PC-3 (cell line): ENCODE results near the gene TRA2B. TPM values are rescaled to one million over a fixed set of nuclear protein-coding genes. Genes with fewer than 3 reads are reported as not detected.
A peak's percentile ranks its signal among the peaks of the same experiment; 100 is the strongest.

ENCODE experiments used
- ATAC-seq: fragments of 200-7000 bp; cut with Tn5 transposase; 2 replicates; pipeline ENCODE4 v1.9.1; 2020; ENCODE audit warnings: mild to moderate bottlenecking, moderate library complexity
- BruUV-seq: library from RNA; stranded (reverse); fragments of 400-500 nt; replicated peaks from 2 replicates; lab custom pipeline; 2021; lab: Mats Ljungman, UMichigan
- CTCF ChIA-PET: fragments of 300-600 bp; sonication (Branson Sonifier 250); formaldehyde crosslinking; loops from one replicate; lab custom pipeline; 2022; ENCODE audit warnings: antibody characterized with exemption; lab: Charles Lee
- POLR2A ChIA-PET: fragments of 300-600 bp; sonication (Branson Sonifier 250); formaldehyde crosslinking; loops from one replicate; lab custom pipeline; 2022; ENCODE audit warnings: antibody characterized with exemption; ENCODE audit not compliant: unreplicated experiment; lab: Charles Lee
- DNase-seq: peaks from one replicate; pipeline ENCODE4 v3.0.0-alpha.2; 2015
- H2AFZ ChIP-seq: fragments of 300-600 bp; sonication (generic); 2 replicates; pipeline ENCODE4 v1.6.0; 2016; ENCODE audit warnings: antibody characterized with exemption, low read length
- H3F3A ChIP-seq: fragments of 300-600 bp; sonication (generic); one replicate; pipeline ENCODE4 v1.6.0; 2017; ENCODE audit warnings: antibody characterized with exemption, low read length, control low read depth, mild to moderate bottlenecking; ENCODE audit not compliant: unreplicated experiment
- H3K27ac ChIP-seq: fragments of 300-600 bp; sonication (generic); 2 replicates; pipeline ENCODE4 v1.5.1; 2016; ENCODE audit warnings: mild to moderate bottlenecking, low read length
- H3K27me3 ChIP-seq: fragments of 300-600 bp; sonication (generic); 2 replicates; pipeline ENCODE4 v1.6.1; 2016; ENCODE audit warnings: low read length, mixed read lengths
- H3K36me3 ChIP-seq: fragments of 300-600 bp; sonication (generic); 2 replicates; pipeline ENCODE4 v1.6.1; 2016; ENCODE audit warnings: low read depth, mixed run types, low read length, mixed read lengths
- H3K4me1 ChIP-seq: fragments of 300-600 bp; sonication (generic); 2 replicates; pipeline ENCODE4 v1.5.1; 2016; ENCODE audit warnings: low read length; ENCODE audit not compliant: insufficient read depth
- H3K4me2 ChIP-seq: fragments of 300-600 bp; sonication (generic); 2 replicates; pipeline ENCODE4 v1.6.0; 2016; ENCODE audit warnings: low read length
- H3K4me3 ChIP-seq: fragments of 300-600 bp; sonication (generic); 2 replicates; pipeline ENCODE4 v1.5.1; 2016; ENCODE audit warnings: mild to moderate bottlenecking, low read length, mixed read lengths
- H3K79me2 ChIP-seq: fragments of 300-600 bp; sonication (generic); 2 replicates; pipeline ENCODE4 v1.6.1; 2017; ENCODE audit warnings: low read length, mixed read lengths
- H3K9ac ChIP-seq: fragments of 300-600 bp; sonication (generic); 2 replicates; pipeline ENCODE4 v1.6.0; 2016; ENCODE audit warnings: mild to moderate bottlenecking, low read length
- H3K9me2 ChIP-seq: fragments of 300-600 bp; sonication (generic); replicated peaks from 2 replicates; pipeline ENCODE4 v1.6.1; 2016; ENCODE audit warnings: mixed run types, low read length, mixed read lengths
- H3K9me3 ChIP-seq: fragments of 300-600 bp; sonication (generic); 2 replicates; pipeline ENCODE4 v1.6.1; 2016; ENCODE audit warnings: low read length, mixed read lengths
- H4K20me1 ChIP-seq: fragments of 300-600 bp; sonication (generic); 2 replicates; pipeline ENCODE4 v1.6.1; 2016; ENCODE audit warnings: low read length, mixed read lengths
- CTCF ChIP-seq: fragments of 300-600 bp; sonication (generic); conservative IDR thresholded peaks from 2 replicates; pipeline ENCODE4 v1.5.1; 2017; ENCODE audit warnings: antibody characterized with exemption, low read depth, mild to moderate bottlenecking, low read length
- EZH2 ChIP-seq: fragments of 300-600 bp; sonication (generic); IDR thresholded peaks from one replicate; pipeline ENCODE4 v1.6.1; 2017; ENCODE audit warnings: antibody characterized with exemption, mild to moderate bottlenecking, low read length; ENCODE audit not compliant: unreplicated experiment
- EZH2phosphoT487 ChIP-seq: fragments of 300-600 bp; sonication (generic); IDR thresholded peaks from 2 replicates; pipeline ENCODE4 v1.6.1; 2018; ENCODE audit warnings: mild to moderate bottlenecking, antibody characterized with exemption, low read length, borderline replicate concordance
- intact Hi-C: fragments of 100-400 bp; cut with micrococcal nuclease; formaldehyde crosslinking; loops from 2 replicates; pipeline ENCODE4 v1.9.0; 2023
- total RNA-seq: library from RNA; depleted of rRNA; stranded (reverse); fragments of >200 nt; gene quantifications from 2 replicates; pipeline ENCODE4 v1.2.3, GENCODE V29; 2014

TRA2B gene
- total RNA-seq, 1 experiment from 2014 or later, result 287 TPM

DNA sequence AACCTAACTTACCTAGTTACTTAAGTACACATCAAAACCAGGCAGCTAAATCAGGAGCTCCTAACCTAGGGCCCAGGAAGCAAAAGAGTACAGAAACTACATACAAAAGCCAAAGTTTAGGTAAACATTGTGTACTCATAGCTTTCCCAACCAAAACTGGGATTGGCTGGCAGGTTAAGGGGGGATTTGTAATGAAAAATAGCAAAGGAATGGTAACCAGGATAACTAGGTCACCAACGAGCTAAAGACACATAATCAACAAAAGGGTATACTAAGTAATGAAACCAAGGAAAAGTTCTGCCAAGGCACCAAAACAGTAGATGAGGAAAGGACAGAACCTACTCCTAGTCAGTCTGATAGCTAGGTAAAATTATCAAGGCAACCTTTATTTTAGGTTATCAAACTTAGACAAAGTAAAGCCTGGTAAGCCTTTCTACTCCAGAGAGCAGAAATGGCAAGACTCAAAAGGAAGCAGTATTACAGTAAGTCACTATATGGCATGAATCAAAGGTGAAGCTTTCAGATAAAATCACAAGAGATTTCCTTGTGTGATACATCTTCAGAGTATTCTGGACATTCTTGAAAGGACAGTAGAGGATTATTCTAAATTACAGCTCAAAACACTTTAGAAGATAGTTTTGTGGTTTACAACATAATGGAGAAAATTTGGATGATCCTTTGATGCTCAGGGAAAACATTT lies 10.2 kb downstream of the TRA2B start:
- no peak overlapping the region for H3K9ac ChIP-seq
- CTCF ChIA-PET, result interaction anchor here (0.8 kb wide), 1 partner anchor 267 kb away, joined by 3 read pairs; no protein-coding TSS in a partner anchor
- BruUV-seq, result no TSS peak
- POLR2A ChIA-PET, result no interaction called here
- H3K4me1 ChIP-seq, result peaks cover 55% of the 10 kb centered on the region
- peak overlapping the region; percentile 93 for H3K4me2 ChIP-seq
- peaks cover 8% of the 10 kb centered on the region for H3F3A ChIP-seq
- H3K36me3 ChIP-seq, result peaks cover 95% of the 10 kb centered on the region
- DNase-seq (no peak), ATAC-seq (no peak; the same call in 1 of the 2 replicates)
- no peak overlapping the region for H3K27ac ChIP-seq
- TF ChIP-seq EZH2 (no peak), CTCF (no peak), EZH2phosphoT487 (no peak)
- no peak overlapping the region for H3K4me3 ChIP-seq
- no peaks in the 10 kb centered on the region for H3K9me3 ChIP-seq
- peaks cover 99% of the 10 kb centered on the region for H4K20me1 ChIP-seq
- no peaks in the 10 kb centered on the region for H3K27me3 ChIP-seq
- no peak overlapping the region for H2AFZ ChIP-seq
- H3K9me2 ChIP-seq, result no peaks in the 10 kb centered on the region
- H3K79me2 ChIP-seq, result peaks cover 100% of the 10 kb centered on the region
- intact Hi-C loops, result loop anchor here (5.0 kb wide), 1 partner anchor 265 kb away; no protein-coding TSS in a partner anchor

DNA sequence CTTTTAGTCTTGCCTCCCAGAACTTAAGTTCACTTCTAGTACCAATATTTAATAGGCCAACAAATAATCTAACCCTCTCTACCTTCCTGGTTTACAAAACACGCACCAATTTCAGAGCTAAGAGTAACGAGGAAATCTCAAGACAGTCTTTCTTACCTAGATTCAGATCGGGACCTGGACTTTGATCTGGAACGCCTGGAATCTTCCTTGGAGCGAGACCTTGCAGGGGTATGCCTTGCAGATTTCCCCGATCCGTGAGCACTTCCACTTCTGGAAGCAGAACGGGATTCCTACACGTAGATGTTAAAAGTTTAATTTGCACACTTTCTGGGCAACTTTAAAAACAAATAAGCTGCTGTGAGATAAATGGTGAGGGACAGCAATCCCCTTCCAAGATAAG lies 11.4 kb downstream of the TRA2B start:
- Histone ChIP-seq H3K9me3 (no peaks in the 10 kb centered on the region), H3K36me3 (peaks cover 98% of the 10 kb centered on the region), H3F3A (peaks cover 14% of the 10 kb centered on the region), H3K9ac (no peak overlapping the region), H3K4me3 (no peak overlapping the region), H3K9me2 (no peaks in the 10 kb centered on the region), H2AFZ (no peak overlapping the region), H3K4me1 (peaks cover 43% of the 10 kb centered on the region), H3K4me2 (no peak overlapping the region), H3K27me3 (no peaks in the 10 kb centered on the region), H4K20me1 (peaks cover 99% of the 10 kb centered on the region), H3K27ac (no peak overlapping the region), H3K79me2 (peaks cover 100% of the 10 kb centered on the region)
- CTCF ChIA-PET, result no interaction called here
- BruUV-seq, result no TSS peak
- POLR2A ChIA-PET, result no interaction called here
- no peak for DNase-seq
- TF ChIP-seq CTCF, result no peak
- intact Hi-C loops, result loop anchor here (5.0 kb wide), 1 partner anchor 264 kb away; no protein-coding TSS in a partner anchor
- no peak for ATAC-seq

- intact Hi-C loops, result loop anchor here (5.0 kb wide), 1 partner anchor 263 kb away; no protein-coding TSS in a partner anchor
- peaks cover 14% of the 10 kb centered on the region for H3F3A ChIP-seq
- H2AFZ ChIP-seq, result no peak overlapping the region
- no peaks in the 10 kb centered on the region for H3K9me3 ChIP-seq
- H3K4me3 ChIP-seq, result no peak overlapping the region
- H3K4me1 ChIP-seq, result peaks cover 32% of the 10 kb centered on the region
- DNase-seq (no peak), ATAC-seq (no peak)
- H3K27ac ChIP-seq, result no peak overlapping the region
- BruUV-seq, result no TSS peak
- TF ChIP-seq EZH2 (no peak), CTCF (no peak), EZH2phosphoT487 (no peak)
- H3K9ac ChIP-seq, result no peak overlapping the region
- no peaks in the 10 kb centered on the region for H3K9me2 ChIP-seq
- peaks cover 98% of the 10 kb centered on the region for H3K36me3 ChIP-seq
- ChIA-PET POLR2A (no interaction called here), CTCF (interaction anchor here (0.8 kb wide), 1 partner anchor 18 kb away, joined by 4 read pairs; no protein-coding TSS in a partner anchor)
- H3K27me3 ChIP-seq, result no peaks in the 10 kb centered on the region
- peaks cover 98% of the 10 kb centered on the region for H4K20me1 ChIP-seq
- H3K79me2 ChIP-seq, result peaks cover 98% of the 10 kb centered on the region
- H3K4me2 ChIP-seq, result no peak overlapping the region
These were observed 12.5 kb downstream of the TRA2B start for GRCh38 chr3:185925353-185925752.
